IPS DF 4.7 (cell line): Measurements from ENCODE around the gene C9orf50.
A peak's percentile ranks its signal among the peaks of the same experiment; 100 is the strongest.
"Not testable (repeated sequence)": the region's sequence is repeated elsewhere in the genome, so short reads cannot be mapped to it uniquely, and the experiment has no call there.

Source experiments
- DNase-seq: peaks from one replicate; pipeline ENCODE4 v3.0.0-alpha.2; 2013; ENCODE audit warnings: low spot score; ENCODE audit errors: extremely low read depth

The C9orf50 gene

DNA sequence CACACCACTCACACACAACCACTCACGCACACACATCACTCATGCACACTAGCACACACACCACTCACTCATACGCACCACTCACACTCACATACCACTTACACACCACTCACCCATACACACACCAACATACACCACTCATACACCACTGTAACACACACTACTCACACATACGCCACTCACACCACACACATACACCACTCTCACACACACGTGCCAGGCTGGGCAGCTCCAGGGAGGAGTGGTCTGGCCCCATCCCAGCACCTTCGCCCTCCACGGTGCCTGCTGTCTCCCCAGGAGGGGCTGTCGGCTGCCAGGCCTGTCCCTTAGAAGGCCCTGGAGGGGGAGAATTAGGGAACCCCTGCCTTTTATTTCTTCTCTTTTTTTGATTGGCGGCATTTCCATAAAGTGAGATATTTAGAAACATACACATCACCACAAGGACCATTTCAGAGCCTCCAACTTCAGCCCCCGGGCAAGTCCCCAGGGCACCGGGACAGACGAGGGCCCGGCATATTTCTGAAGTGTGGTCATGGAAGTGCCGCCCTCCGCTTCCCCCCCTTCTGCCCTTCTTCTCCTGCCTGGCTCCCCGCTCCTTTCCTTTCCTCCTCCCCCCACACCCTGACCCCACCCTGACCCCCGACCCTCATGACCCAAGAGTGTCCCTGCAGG is 27.3 kb upstream of the C9orf50 start:
- DNase-seq = no peak

DNA sequence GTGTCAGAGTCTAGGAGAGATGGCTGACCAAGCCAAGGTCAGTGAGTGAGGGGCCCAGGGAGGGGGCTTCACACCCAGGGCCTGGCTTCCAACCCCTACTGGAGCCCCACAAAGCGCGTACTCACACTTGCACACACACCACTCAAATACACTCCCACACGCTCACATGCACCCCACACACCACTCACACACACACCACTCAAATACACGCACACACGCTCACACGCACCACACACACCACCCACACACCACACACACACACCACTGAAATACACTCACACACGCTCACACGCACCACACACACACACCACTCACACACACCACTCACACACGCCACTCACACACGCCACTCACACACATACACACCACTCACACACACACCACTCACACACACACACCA is 26.7 kb upstream of the C9orf50 start:
- DNase-seq = no peak

DNA sequence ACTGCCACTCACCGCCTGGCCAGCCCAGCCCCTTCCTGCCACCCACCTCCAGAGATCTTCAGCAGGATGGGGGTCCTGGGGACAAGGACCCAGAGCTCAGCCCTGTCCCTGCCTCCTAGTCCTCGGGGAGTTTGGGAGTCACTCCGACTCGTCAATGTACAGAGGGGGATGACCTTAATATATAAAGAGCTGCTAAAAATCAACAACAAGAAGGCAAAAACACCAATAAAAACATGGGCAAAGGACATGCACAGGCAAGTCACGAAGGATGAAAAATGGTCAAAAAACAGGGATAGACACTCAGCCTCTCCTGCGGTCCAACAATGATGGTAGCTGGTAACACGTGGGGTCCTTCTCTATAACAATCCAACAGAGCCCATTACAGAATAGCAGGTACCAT is 25.8 kb upstream of the C9orf50 start:
- DNase-seq = no peak

DNA sequence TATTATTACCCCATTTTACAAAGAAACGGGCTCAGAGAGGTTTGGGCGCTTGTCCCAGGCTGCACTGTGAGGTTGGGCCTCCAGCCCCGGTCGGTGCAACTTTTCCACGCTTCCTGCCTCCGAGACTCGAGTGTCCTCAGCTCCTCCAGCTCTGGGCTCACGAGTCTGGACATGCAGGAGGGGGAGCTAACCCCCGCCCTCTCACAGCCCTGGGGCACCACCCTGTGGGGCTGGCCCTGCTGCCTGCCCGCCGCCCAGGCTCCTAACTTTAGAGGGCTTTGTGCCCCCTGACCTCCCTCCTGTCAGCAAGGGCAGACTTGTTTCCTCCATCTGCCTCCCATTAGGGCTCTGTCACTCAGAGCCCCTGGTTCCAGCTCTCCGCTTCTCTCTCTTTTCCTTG is 25.4 kb upstream of the C9orf50 start:
- no peak for DNase-seq

DNA sequence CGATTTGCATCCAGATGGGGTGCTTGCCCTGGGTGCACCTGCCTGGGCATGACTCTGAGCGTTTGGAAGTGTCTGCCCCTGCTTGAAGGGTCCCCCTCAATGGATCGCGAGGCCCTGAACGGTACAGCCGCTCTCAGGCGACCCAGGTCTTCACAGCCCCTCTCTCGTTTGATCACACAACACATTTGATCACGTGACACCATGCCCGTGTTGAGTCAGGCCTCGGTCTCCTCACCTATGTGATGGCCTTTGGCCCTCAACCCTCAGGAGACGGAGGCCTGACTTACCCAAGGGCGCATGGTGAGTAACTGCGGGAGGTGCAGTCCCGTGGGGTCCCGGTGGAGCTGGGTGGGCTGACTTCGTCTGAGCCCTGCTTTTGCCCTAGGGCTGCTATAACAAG is 24.0 kb upstream of the C9orf50 start:
- DNase-seq = no peak

DNA sequence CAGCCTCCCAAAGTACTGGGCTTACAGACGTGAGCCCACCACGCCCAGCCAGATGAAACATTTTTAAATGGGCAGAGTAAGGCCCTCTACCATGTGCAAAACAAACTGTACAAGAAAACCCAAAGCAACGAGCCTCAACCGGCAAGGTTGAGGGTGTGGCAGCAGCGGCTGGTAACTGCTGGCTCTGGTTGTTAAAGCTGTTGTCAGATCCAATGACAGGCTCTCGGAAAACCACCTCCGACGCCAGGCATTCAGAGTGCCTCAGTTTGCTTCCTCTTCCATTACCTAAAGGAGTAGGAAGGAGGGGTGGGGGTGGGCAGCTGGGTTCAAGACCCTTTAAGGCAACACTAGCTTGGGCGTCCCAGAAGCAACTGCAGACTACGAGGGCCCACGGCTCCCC is 23.5 kb upstream of the C9orf50 start:
- DNase-seq = no peak

DNA sequence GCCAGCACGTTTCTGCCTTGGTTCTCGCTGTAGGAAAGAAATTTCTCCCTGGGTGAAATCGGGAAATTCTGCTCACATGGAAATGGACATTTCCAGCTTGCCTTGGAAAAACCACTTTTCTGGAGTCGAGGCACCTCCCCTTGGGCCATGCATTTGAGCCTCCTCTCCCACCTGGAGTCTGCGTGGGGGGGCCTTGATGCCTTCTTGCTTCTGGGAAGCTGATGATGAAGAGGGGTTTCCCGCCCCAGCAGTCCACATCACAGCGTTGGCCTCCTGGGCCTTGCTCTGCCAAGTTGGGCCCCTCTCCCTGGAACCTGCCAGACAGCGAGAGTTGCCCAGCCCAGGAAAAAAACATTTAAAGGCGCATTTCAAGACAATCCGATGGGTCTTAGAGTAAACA is 22.8 kb upstream of the C9orf50 start:
- no peak for DNase-seq

DNA sequence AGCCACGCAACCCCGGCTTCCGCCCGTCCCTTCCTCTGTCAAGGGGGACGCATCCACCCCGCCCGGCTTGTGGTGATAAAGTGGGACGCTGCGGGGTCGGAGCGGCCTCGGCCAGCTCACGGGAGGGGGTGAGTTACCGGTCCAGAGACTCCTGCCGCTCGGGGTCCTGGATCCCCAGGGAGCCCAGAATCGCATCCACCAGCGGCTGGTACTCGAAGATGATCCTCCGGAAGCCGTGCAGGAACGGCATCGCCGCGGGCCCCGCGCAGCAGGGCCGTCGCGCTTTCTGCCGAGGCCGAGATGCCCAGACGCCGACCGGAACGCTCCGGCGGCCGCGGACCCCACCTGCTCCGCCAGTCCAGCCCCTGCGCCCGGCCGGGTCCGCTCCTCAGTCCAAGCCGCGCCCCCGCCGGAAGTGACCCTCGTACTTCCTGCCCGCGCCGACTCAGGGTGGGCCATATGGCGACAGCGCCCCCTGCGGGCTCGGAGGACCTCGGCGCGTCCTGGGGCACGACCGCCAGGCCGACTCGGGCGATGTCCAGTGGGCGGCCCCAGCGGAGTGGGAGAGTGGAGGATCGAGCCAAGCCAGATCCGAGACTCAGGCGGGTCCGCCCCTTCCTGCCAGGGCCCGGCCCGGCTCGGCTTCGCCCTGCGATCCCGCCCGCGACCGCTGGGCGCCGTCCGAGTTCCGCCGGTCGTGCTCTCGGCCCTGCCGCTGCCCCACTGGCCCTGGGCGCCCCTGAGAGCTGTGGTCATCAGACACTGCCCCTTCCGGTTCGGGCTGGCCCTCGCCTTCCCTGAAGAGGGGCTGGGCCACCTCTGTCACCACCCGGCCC is 21.1 kb upstream of the C9orf50 start, which contains the start of gene ASB6:
ASB6 (minus strand) TSS at position 402 of the 836 bp plus-strand sequence; CDS start at position 250, 152 bp downstream.
- peak; percentile 83 for DNase-seq

DNA sequence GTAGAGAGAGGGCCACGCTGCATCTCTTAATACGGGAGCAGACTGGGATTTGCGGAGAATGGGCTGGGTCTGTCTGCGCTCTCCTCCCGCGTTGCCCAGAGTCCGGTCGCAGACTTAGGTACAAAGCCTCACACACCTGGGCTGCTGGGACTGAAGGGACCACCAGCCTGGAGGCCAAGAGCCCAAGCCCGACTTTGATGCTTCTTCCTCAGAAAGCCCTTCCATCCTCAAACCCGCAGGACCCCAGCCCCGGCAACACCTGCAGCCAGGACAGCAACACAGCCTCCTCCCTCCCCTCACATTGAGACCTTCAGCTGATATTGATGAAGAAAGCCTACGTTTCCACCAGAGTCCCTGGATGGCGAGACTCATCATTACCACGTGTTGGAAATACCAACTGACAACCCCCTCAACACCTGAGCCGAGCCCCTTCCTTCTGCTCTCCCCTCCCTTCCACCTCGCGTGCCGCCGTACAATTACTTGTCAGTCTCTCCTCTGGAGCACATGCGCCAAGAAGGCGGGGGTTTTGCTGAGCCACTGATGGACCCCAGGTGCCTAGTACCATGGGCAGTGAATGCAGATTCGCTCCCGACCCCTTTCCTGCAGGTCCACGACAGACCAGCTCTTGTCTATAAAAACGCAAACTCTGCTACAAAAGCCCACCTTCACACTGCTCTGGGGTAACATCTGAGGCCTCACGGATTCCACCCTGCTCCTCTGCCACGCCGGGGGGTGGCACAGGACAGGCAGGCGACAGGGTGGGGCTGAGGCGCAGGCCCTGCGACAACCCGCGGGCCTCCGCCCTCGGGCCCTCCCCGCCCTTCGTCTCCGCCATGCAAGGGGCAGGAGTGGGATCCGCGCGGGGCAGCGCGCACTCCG is 20.2 kb upstream of the C9orf50 start:
- DNase-seq = no peak

DNA sequence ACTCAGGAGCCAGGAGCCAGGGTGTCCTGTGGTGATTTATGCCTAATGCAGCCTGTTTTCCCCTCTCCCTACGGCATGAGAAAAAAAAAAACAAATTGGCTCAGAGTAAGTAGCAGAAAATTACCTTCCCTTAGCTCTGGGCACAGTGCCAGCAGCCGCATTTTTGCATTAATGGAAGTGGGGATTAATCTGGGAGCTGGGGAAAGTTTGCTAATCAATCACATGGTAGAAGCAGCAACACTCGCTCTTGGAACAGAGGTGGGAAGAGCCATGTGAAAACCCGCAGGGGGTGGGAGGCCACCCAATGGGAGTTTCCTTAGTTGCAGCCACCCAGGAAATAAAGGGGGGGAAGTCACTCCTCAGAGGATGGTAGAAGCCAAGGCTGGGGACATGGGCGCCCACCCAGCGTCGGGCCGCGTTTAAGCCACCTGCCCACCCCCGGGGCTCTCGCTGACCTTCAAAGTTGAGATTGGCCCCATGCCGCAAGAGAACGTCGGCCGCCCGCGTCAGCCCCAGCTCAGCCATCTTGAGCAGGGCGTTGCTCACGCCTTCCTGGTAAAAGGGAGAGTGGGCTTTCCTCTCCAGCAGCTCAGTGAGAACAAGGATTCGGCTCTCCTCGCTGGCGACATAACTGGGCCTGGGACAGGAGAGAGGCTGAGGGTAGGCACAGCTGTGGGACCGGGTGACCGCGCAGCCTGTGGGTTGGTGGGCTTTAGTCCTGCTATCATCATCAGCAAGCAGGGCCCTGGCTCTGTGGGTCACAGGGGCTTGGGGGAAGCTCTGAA is 19.4 kb upstream of the C9orf50 start:
- DNase-seq = no peak

DNA sequence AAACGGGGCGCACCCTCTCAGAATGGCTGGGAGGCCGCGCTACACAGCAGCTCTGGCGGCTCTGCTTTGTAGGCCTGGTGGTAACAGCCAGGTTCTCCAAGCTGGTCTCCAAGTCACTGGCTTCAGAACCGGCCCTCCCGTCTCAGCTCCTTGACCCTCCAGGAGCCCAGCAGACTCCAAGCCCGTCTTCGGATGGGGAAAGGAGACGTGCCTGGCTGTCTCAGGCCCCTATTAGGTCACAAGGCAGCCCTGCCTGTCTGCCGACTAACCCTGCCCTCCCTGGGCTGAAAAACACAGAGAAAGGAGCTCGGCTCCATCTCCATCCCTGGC is 18.8 kb upstream of the C9orf50 start:
- no peak for DNase-seq

DNA sequence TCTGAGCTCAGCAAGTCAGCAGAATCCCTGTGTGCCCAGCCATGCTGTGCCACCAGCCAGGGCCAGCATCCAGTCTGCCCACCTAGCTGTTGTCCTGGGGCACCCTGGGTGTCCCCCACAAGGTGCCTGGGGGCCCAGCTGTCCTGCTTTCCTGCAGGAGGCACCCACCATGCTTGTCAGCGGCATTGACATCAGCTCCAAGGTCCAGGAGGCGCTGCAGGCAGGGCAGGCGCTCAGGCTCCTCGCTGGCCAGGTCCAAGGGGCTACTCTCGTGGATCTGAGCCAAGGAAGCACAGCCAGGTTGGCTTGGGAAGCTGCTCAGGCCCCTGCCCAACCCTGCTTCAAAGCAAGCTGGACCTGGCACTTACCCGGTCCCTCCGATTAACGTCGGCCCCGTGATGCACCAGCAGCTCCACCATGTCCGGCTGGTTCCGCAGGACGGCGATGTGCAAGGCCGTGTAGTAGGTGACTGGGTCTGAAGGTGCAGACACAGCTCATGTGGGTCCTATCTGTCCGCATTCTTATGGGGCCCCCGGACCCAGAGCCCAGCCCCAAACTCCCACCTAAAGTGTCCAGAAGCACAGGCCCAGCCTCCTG is 18.2 kb upstream of the C9orf50 start:
- DNase-seq = no peak

DNA sequence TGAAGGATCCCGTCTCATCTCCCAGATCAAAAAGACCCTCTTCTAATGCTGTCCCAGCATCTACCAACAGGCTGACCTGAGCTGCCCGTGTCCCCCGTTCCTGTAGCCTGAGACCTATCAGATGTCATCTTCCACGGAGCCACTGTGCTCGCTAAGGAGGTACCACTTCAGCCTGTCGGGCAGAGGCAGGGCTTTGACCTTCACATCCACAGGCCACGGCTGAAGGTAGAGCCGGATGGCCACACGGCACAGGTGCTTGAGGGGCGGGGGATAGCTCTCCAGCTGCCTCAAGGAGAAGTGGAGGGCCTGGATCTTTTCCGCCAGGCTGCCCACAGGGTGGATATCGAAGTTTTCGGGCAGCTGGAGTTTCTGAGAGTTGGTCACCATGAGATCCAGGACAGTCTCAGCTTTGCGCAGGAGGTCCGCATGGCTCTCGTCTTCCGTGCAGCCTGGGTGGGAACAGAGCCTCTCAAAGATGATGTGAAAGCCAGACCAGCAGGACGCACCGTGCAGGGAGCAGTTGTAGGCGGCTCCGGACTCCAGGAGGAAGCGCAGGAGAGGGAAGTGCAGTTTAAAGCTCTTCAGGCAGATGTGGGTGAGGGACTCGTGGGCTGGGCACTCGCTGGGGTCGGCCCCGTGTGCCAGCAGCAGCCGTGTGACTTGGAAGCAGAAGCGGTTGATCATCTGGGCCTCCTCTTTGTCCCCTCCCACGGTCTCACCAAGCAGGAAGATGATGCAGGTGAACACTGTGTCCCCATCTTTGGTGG is 17.0 kb upstream of the C9orf50 start:
- no peak for DNase-seq

DNA sequence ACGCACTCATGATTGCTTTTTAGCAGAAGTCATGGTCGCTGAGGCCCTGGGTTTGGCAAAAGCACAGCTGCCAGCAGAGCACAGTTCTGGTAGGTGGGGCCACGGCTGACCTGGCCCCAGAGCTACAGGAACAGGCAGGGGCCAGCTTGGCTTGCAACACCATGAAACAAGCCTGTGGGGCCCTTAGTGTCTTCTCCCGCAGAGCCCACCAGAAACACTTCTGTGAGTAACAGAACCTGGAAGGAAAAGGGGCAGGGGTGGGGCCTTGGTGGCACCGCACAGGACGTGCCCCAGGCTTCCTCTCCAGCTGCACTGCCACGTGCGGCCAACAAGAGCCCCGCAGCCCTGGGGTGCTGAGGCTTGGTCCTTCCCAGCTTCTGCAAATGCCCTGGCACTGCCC is 16.2 kb upstream of the C9orf50 start:
- no peak for DNase-seq

DNA sequence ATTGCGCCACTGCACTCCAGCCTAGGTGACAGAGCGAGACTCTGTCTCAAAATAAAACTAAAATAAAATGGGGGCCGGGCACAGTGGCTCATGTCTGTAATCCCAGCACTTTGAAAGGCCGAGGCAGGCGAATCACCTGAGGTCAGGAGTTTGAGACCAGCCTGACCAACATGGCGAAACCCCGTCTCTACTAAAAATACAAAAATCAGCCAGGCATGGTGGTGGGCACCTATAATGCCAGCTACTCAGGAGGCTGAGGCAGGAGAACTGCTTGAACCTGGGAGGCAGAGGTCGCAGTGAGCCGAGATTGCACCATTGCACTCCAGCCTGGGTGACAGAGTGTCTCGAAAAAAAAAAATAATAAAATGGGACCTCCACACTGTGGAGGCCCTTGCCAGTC is 15.4 kb upstream of the C9orf50 start:
- DNase-seq = not testable (repeated sequence)

DNA sequence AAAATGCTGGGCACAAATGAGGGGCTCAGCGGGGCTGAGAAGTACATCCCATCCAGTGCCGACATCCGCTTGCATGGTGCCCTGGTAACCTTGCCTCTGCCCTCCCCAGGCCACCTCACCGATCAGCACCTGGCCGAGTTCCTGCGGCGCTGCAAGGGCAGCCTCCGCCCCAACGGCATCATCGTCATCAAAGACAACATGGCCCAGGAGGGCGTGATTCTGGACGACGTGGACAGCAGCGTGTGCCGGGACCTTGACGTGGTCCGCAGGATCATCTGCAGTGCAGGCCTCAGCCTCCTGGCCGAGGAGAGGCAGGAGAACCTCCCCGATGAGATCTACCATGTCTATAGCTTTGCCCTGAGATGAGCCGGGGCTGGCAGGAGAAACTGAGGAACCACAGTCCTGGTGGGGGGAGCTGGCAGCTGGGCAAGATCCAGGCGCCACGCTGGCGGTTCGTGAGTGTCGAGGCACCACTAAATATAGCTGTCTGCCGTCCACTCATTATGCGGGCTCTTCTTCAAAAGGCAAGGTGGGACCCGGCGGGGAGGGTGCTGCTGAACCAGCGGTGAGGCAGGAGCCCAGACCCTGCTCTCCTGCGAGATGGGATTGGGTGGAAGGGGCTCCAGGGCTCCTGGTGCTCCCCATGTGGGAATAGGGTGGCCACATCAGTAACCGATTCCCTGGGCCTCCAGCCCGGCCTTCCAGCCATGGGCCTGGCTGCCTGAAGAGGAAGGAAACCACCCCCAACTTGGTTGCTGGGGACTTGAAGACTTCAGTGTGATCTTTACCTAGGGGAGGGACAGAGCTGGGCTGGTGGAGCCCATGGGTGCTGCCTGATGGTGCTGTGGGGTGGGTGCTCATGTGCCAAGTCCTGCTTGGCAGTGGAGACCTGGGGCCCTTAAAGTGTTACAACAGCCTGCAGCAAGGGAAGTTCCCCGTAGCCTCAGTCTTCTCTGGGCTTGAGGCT is 14.5 kb upstream of the C9orf50 start:
- DNase-seq = no peak

DNA sequence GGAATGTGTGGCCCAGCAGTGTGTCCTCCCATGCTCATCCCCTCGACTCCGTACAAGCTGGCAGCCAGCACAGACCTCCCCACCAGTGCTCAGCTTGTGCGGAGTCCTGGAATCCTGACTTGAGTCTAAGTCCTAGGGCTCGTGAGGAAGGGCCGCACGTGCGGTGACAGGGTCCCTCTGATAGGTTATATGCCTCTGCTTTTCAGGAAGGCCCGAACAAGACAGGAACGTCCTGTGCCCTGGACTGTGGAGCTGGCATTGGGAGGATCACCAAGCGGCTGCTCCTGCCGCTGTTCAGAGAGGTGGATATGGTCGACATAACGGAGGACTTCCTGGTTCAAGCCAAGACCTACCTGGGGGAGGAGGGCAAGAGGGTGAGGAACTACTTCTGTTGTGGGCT is 12.9 kb upstream of the C9orf50 start:
- no peak for DNase-seq

DNA sequence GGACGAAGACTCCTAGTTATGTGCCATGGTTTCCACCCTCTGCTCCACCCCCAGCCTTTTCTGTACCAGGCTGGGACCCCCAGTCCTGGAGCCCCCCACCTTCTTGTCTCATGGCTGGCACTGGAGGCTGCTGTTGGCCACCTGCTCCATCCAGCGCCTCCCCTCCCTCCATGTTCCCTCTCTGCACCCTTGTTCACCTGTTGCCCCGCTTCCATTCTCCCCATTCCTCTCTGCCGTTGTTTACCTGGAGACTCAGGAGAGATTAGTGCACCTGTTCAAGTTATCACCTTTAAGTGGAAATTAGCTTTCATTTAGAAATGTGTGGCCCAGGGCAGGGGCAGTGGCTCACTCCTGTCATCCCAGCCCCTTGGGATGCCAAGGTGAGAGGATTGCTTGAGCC is 12.3 kb upstream of the C9orf50 start:
- DNase-seq = no peak

DNA sequence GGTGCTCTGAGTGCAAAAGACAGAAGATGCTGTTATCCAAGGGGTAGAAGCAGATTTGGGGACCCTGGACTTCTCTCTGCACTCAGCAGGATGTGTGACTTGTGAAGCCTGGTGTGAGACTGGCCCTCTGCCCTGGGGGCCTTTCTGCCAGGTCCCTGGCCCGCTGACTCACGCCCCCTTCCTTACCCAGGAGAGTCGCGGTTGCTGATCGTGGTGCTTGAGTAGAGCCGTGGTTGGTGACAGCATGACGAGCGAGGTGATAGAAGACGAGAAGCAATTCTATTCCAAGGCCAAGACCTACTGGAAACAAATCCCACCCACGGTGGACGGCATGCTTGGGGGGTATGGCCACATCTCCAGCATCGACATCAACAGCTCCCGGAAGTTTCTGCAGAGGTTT is 11.6 kb upstream of the C9orf50 start:
- no peak for DNase-seq
